GF-D8 (cell line): Measurements from ENCODE around the gene MYO7B.
A peak's percentile ranks its signal among the peaks of the same experiment; 100 is the strongest.

Source experiments
- DNase-seq: peaks from one replicate; lab custom pipeline; 2025; lab: John Stamatoyannopoulos, UW

MYO7B gene

GRCh38 chr2:127650785-127651380, 115.4 kb downstream of the MYO7B start:
- no peak for DNase-seq

GRCh38 chr2:127651381-127651809, 115.9 kb downstream of the MYO7B start:
- no peak for DNase-seq

- no peak for DNase-seq
Measured at GRCh38 chr2:127651971-127652550, 116.6 kb downstream of the MYO7B start.

- DNase-seq: no peak
Measured at GRCh38 chr2:127652786-127653357, 117.4 kb downstream of the MYO7B start.

GRCh38 chr2:127653421-127654083, 118.1 kb downstream of the MYO7B start:
- DNase-seq: no peak

- DNase-seq: no peak
Measured at GRCh38 chr2:127654084-127654837, 118.8 kb downstream of the MYO7B start.

- no peak for DNase-seq
Measured at GRCh38 chr2:127654838-127655175, 119.3 kb downstream of the MYO7B start.

GRCh38 chr2:127655209-127656073, 120.0 kb downstream of the MYO7B start:
- no peak for DNase-seq

- DNase-seq: no peak
Measured at GRCh38 chr2:127656569-127657231, 121.2 kb downstream of the MYO7B start.

- DNase-seq: no peak
Measured at GRCh38 chr2:127657232-127657595, 121.7 kb downstream of the MYO7B start.

GRCh38 chr2:127658146-127658545, 122.7 kb downstream of the MYO7B start:
- DNase-seq: no peak

- DNase-seq: no peak
Measured at GRCh38 chr2:127658641-127659407, 123.3 kb downstream of the MYO7B start.

- DNase-seq: peak; percentile 22
Measured at GRCh38 chr2:127659408-127660290, 124.2 kb downstream of the MYO7B start.

GRCh38 chr2:127660291-127660578, 124.8 kb downstream of the MYO7B start:
- DNase-seq: no peak

- no peak for DNase-seq
Measured at GRCh38 chr2:127661072-127661649, 125.7 kb downstream of the MYO7B start.

- no peak for DNase-seq
Measured at GRCh38 chr2:127661949-127662510, 126.5 kb downstream of the MYO7B start.

- DNase-seq: no peak
Measured at GRCh38 chr2:127662937-127663565, 127.6 kb downstream of the MYO7B start.

GRCh38 chr2:127663566-127664064, 128.1 kb downstream of the MYO7B start:
- no peak for DNase-seq
